ENCODE measurements around the gene ZNF770. TPM values are rescaled to one million over a fixed set of nuclear protein-coding genes. Genes with fewer than 3 reads are reported as not detected.

ZNF770 gene
- total and polyA plus RNA-seq, 9 of the 15 experiments (the other 6 are each of a cell fraction or from before 2014, with no cell fraction given), result 3.4 to 50.8 (median 40.3) TPM

DNA sequence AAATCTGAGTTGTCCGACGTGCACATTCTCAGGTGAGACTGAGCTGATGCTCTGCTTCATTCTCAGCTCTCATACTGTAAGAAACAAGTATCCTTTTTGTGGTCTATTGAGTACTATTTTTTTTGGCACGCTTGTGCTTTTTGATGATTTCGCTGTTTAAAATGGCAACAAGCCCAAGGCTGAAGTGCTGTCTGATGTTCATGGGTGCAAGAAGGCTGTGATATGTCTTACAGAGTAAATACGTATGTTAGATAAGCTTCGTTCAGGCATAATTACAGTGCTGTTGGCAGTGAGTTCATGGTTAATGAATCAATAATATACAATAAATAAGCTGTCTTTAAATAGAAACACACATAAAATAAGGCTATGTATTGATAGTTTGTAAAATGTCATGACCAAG is 45.7 kb downstream of the ZNF770 start:
- WGBS (ENCODE audit: insufficient coverage, low coverage, missing lambda C conversion rate), result 83% methylated on average over 6 of the region's 6 CpGs
- ChIA-PET CTCF (ENCODE audit: low intra/inter-chr PET ratio) (no interaction called here), POLR2A (interaction anchor here (0.6 to 1.7 kb wide), 2 partner anchors 11 to 1996 kb away, joined by 3 to 4 read pairs; no protein-coding TSS in a partner anchor)

More for the DNA sequence above, 45.7 kb downstream of the ZNF770 start:
- peaks cover 0 to 3% of the 10 kb centered on the region in 2 experiments; a peak in 1 of 5 replicates for H3K4me1 ChIP-seq (replicated peaks in 1 of 2; ENCODE audit: control insufficient read depth in 2 of 2, insufficient read depth in 2 of 2, low read length in 2 of 2)
- FAIRE-seq, result no peak
- no peak overlapping the region for H3K4me3 ChIP-seq
- intact Hi-C loops (cut with micrococcal nuclease) (no loop called here), in situ Hi-C loops (cut with MboI) (no loop called here)
- peaks cover 76% of the 10 kb centered on the region for H3K36me3 ChIP-seq (ENCODE audit: control insufficient read depth, insufficient read depth, low read length)
- no peaks in the 10 kb centered on the region for H3K79me2 ChIP-seq (ENCODE audit: control insufficient read depth, insufficient read depth, low read length)
- TF ChIP-seq ESRRB (CRISPR knock-in tag; IDR thresholded peaks at IDR 0.05; ENCODE audit: borderline replicate concordance) (no peak), JUND (IDR thresholded peaks at IDR 0.05; ENCODE audit: borderline replicate concordance, low read depth, low read length) (no peak), JUND (tag; IDR thresholded peaks at IDR 0.05; ENCODE audit: borderline replicate concordance, low read depth, low read length) (no peak), HDAC2 (IDR thresholded peaks at IDR 0.05) (no peak), ZNF644 (tag; IDR thresholded peaks at IDR 0.05; ENCODE audit: low read depth) (no peak), SIN3A (IDR thresholded peaks at IDR 0.05; ENCODE audit: borderline replicate concordance in 2 of 2, control insufficient read depth in 1 of 2, low read depth in 2 of 2, low read length in 2 of 2) (no peak), ZNF695 (CRISPR knock-in tag; IDR thresholded peaks at IDR 0.05) (no peak), TBL1XR1 (IDR thresholded peaks at IDR 0.05; ENCODE audit: low read length in 2 of 2) (no peak), YBX1 (IDR thresholded peaks at IDR 0.05) (no peak), XRCC3 (IDR thresholded peaks at IDR 0.05) (no peak), GABPB1 (CRISPR knock-in tag; IDR thresholded peaks at IDR 0.05) (no peak), ZC3H11A (IDR thresholded peaks at IDR 0.05; ENCODE audit: low read depth, low read length) (no peak), TEAD4 (IDR thresholded peaks at IDR 0.05; ENCODE audit: low read length) (no peak), TEAD4 (CRISPR knock-in tag; IDR thresholded peaks at IDR 0.05; ENCODE audit: borderline replicate concordance) (no peak), ZNF584 (CRISPR knock-in tag; IDR thresholded peaks at IDR 0.05; ENCODE audit: low read depth) (no peak)
- TF ChIP-seq, protein P1, sequence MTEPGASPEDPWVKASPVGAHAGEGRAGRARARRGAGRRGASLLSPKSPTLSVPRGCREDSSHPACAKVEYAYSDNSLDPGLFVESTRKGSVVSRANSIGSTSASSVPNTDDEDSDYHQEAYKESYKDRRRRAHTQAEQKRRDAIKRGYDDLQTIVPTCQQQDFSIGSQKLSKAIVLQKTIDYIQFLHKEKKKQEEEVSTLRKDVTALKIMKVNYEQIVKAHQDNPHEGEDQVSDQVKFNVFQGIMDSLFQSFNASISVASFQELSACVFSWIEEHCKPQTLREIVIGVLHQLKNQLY (CRISPR knock-in tag; conservative IDR thresholded peaks at IDR 0.05), result no peak
- no peak overlapping the region for H3K4me2 ChIP-seq (ENCODE audit: insufficient read depth, low read length)
- ATAC-seq, result no peak
- no peaks in the 10 kb centered on the region for H3K27me3 ChIP-seq (ENCODE audit: control insufficient read depth in 2 of 2, insufficient read depth in 2 of 2, low read length in 2 of 2)
- no peaks in the 10 kb centered on the region for H3K9me3 ChIP-seq (replicated peaks; ENCODE audit: control insufficient read depth, insufficient read depth, low read depth, low read length)
- H2AFZ ChIP-seq (ENCODE audit: low read depth, low read length), result no peak overlapping the region
- no peak for DNase-seq (ENCODE audit: extremely low read depth in 1 of 4, low spot score in 3 of 4)
- no TSS peak for BruUV-seq (replicated peaks)
- H3K9ac ChIP-seq (ENCODE audit: insufficient read depth in 1 of 2, low read depth in 2 of 2, low read length in 2 of 2), result no peak overlapping the region
- H4K20me1 ChIP-seq (replicated peaks; ENCODE audit: control insufficient read depth, insufficient read depth, low read length), result no peaks in the 10 kb centered on the region
- no peak overlapping the region for H3K27ac ChIP-seq (ENCODE audit: extremely low read depth, low read depth, low read length)
- no peaks in the 10 kb centered on the region for H3K9me1 ChIP-seq (ENCODE audit: control insufficient read depth, insufficient read depth, low read length)

All from K562 (cell line).